ENCODE results near the gene SMIM22. TPM values are rescaled to one million over a fixed set of nuclear protein-coding genes. Genes with fewer than 3 reads are reported as not detected.

The SMIM22 gene
- total and polyA plus RNA-seq, 4 donors = 0.49 to 1.2 (median 0.72) TPM; not detected in 1

GRCh38 chr16:4814046-4814445 is 18.9 kb downstream of the SMIM22 start:
- no peak overlapping the region for H3K9ac ChIP-seq (ENCODE audit: low read depth in 1 of 2, low read length in 2 of 2)
- H3K27me3 ChIP-seq (ENCODE audit: control insufficient read depth in 4 of 4, insufficient read depth in 4 of 4, low read length in 3 of 4) = no peaks in the 10 kb centered on the region
- no peak for DNase-seq (ENCODE audit: low spot score)
- no peaks in the 10 kb centered on the region for H3K9me3 ChIP-seq (ENCODE audit: control insufficient read depth in 4 of 4, low read length in 3 of 4)
- H3K36me3 ChIP-seq (ENCODE audit: control insufficient read depth in 4 of 4, insufficient read depth in 3 of 4, low read depth in 1 of 4, low read length in 3 of 4) = peaks cover 15 to 61% (median 32%) of the 10 kb centered on the region in 4 donors
- TF ChIP-seq ZBTB33 (IDR thresholded peaks at IDR 0.05) (no peak), TAF1 (conservative IDR thresholded peaks at IDR 0.05) (no peak), HNF4G (IDR thresholded peaks at IDR 0.05) (no peak), YY1 (IDR thresholded peaks at IDR 0.05) (no peak), HNF4A (conservative IDR thresholded peaks at IDR 0.05) (no peak), JUND (IDR thresholded peaks at IDR 0.05) (no peak), REST (IDR thresholded peaks at IDR 0.05) (no peak), NR2F2 (IDR thresholded peaks at IDR 0.05) (no peak), RXRA (IDR thresholded peaks at IDR 0.05) (no peak), CTCF (IDR thresholded peaks at IDR 0.05; ENCODE audit: low read depth, low read length, missing input control) (no peak), MAX (IDR thresholded peaks at IDR 0.05) (no peak), ATF3 (IDR thresholded peaks at IDR 0.05) (no peak), FOXA2 (IDR thresholded peaks at IDR 0.05) (no peak), EGR1 (IDR thresholded peaks at IDR 0.05; ENCODE audit: low read depth in 2 of 2) (no peak), RAD21 (IDR thresholded peaks at IDR 0.05) (no peak), FOXA1 (IDR thresholded peaks at IDR 0.05) (no peak), SP1 (IDR thresholded peaks at IDR 0.05) (no peak), GABPA (IDR thresholded peaks at IDR 0.05 in 1 of 2, conservative IDR thresholded peaks at IDR 0.05 in 1 of 2) (no peak)
- H3K27ac ChIP-seq (ENCODE audit: low read depth in 1 of 2, low read length in 2 of 2) = no peak overlapping the region
- H3K4me1 ChIP-seq (ENCODE audit: control insufficient read depth in 4 of 4, insufficient read depth in 4 of 4, low read length in 3 of 4) = no peaks in the 10 kb centered on the region
- no peak overlapping the region for H3K4me3 ChIP-seq (ENCODE audit: low read depth in 1 of 3, low read length in 3 of 3)

Data from liver (tissue), 9 donors.